ENCODE data around the gene IGSF21. TPM values are rescaled to one million over a fixed set of nuclear protein-coding genes. Genes with fewer than 3 reads are reported as not detected.

The IGSF21 gene
- polyA plus RNA-seq, 1 donor (not counting 4 experiments of a cell fraction or from before 2014, with no cell fraction given), result not detected

DNA sequence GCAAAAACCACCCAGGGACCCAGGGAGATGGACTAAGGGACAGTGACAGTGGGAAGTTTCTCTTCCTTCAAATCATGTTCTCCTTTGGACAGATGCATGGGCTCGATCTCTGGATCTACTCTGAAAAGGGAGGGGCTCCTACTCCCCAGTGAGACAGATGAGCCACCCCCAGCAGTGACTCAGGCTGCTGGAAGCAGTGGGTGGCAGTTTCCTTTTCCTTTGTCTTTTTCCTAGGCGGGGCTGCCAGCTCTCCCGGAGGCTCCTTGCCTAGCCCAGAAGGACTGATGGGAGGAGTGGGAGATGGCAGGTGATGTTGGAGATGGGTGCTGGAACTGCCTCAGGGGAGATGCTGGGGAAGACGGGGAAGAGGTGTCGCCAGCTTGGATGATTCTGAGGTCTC, 41.0 kb upstream of the IGSF21 start:
- no peak overlapping the region for H3K4me3 ChIP-seq (ENCODE audit: control insufficient read depth in 2 of 3, extremely low read depth in 1 of 3, insufficient read depth in 2 of 3, low read depth in 1 of 3, low read length in 3 of 3)
- no peaks in the 10 kb centered on the region for H4K20me1 ChIP-seq (ENCODE audit: control insufficient read depth, extremely low read depth, insufficient read depth, low read length)
- no peaks in the 10 kb centered on the region for H3K36me3 ChIP-seq (ENCODE audit: control insufficient read depth in 2 of 2, extremely low read depth in 1 of 2, insufficient read depth in 2 of 2, low read length in 2 of 2)
- H3K9me3 ChIP-seq (ENCODE audit: control insufficient read depth, low read depth, low read length), result no peaks in the 10 kb centered on the region
- H3K4me2 ChIP-seq (ENCODE audit: control insufficient read depth, extremely low read depth, insufficient read depth, low read depth, low read length), result no peak overlapping the region
- H3K27me3 ChIP-seq (ENCODE audit: control insufficient read depth, extremely low read depth, insufficient read depth, low read length), result no peaks in the 10 kb centered on the region
- H3K79me2 ChIP-seq (ENCODE audit: control insufficient read depth, insufficient read depth, low read length), result no peaks in the 10 kb centered on the region
- no peak overlapping the region for H2AFZ ChIP-seq (ENCODE audit: control insufficient read depth, low read length)
- TF ChIP-seq EZH2 (IDR thresholded peaks at IDR 0.05; ENCODE audit: low read length) (no peak), CTCF (optimal IDR thresholded peaks at IDR 0.05 in 1 of 3, IDR thresholded peaks at IDR 0.05 in 1 of 3, conservative IDR thresholded peaks at IDR 0.05 in 1 of 3; ENCODE audit: extremely low read depth in 1 of 3, insufficient read depth in 2 of 3, low read length in 3 of 3) (no peak)
- FAIRE-seq, result no peak
- no peak overlapping the region for H3K27ac ChIP-seq (ENCODE audit: control insufficient read depth, insufficient read depth, low read length)
- no peaks in the 10 kb centered on the region for H3K9me1 ChIP-seq (ENCODE audit: control insufficient read depth, extremely low read depth, insufficient read depth, low read length)
- H3K9ac ChIP-seq (ENCODE audit: control insufficient read depth, extremely low read depth, insufficient read depth, low read length), result no peak overlapping the region
- no peak for DNase-seq (ENCODE audit: low read depth, low spot score)
- H3K4me1 ChIP-seq (ENCODE audit: control insufficient read depth, extremely low read depth, insufficient read depth, low read length), result no peaks in the 10 kb centered on the region
- dilution Hi-C loops (cut with MboI; ENCODE audit: extremely low pct_ligation_motif_present, low sequenced_read_pairs), result no loop called here

DNA sequence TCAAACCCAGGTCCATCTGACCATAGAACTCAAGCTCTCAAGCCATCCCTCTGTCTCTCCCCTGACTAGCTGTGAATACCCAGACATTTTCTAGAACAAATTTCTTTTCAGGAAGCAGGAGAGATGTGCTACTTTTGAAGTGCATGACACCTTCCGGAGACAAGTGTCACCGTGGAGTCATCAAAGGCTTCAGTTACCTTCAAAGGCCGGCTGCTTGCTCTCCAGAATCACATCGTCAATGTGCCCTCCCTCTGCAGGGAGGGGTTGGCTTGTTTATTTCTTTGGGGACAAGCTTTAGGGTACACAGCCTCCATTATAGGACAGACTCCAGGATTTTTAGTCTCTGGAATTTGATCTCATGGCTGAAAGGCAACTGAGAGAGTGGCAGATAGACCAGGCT, 37.7 kb upstream of the IGSF21 start:
- Histone ChIP-seq H3K36me3 (ENCODE audit: control insufficient read depth in 2 of 2, extremely low read depth in 1 of 2, insufficient read depth in 2 of 2, low read length in 2 of 2) (no peaks in the 10 kb centered on the region), H3K4me1 (ENCODE audit: control insufficient read depth, extremely low read depth, insufficient read depth, low read length) (no peaks in the 10 kb centered on the region), H4K20me1 (ENCODE audit: control insufficient read depth, extremely low read depth, insufficient read depth, low read length) (no peaks in the 10 kb centered on the region), H3K4me2 (ENCODE audit: control insufficient read depth, extremely low read depth, insufficient read depth, low read depth, low read length) (no peak overlapping the region), H3K4me3 (ENCODE audit: control insufficient read depth in 2 of 3, extremely low read depth in 1 of 3, insufficient read depth in 2 of 3, low read depth in 1 of 3, low read length in 3 of 3) (no peak overlapping the region), H2AFZ (ENCODE audit: control insufficient read depth, low read length) (no peak overlapping the region), H3K27ac (ENCODE audit: control insufficient read depth, insufficient read depth, low read length) (no peak overlapping the region), H3K27me3 (ENCODE audit: control insufficient read depth, extremely low read depth, insufficient read depth, low read length) (no peaks in the 10 kb centered on the region), H3K9me1 (ENCODE audit: control insufficient read depth, extremely low read depth, insufficient read depth, low read length) (no peaks in the 10 kb centered on the region), H3K9me3 (ENCODE audit: control insufficient read depth, low read depth, low read length) (no peaks in the 10 kb centered on the region), H3K79me2 (ENCODE audit: control insufficient read depth, insufficient read depth, low read length) (no peaks in the 10 kb centered on the region), H3K9ac (ENCODE audit: control insufficient read depth, extremely low read depth, insufficient read depth, low read length) (no peak overlapping the region)
- FAIRE-seq (no peak), DNase-seq (ENCODE audit: low read depth, low spot score) (no peak)
- no peak for TF ChIP-seq CTCF (optimal IDR thresholded peaks at IDR 0.05 in 1 of 3, IDR thresholded peaks at IDR 0.05 in 1 of 3, conservative IDR thresholded peaks at IDR 0.05 in 1 of 3; ENCODE audit: extremely low read depth in 1 of 3, insufficient read depth in 2 of 3, low read length in 3 of 3)
- no peak for TF ChIP-seq EZH2 (IDR thresholded peaks at IDR 0.05; ENCODE audit: low read length)
- dilution Hi-C loops (cut with MboI; ENCODE audit: extremely low pct_ligation_motif_present, low sequenced_read_pairs), result no loop called here

All from keratinocyte (primary cell).